Keratinocyte (primary cell): ENCODE measurements around the gene TAMALIN. TPM values are rescaled to one million over a fixed set of nuclear protein-coding genes. Genes with fewer than 3 reads are reported as not detected.

Experiments used
- DNase-seq: peaks from one replicate; pipeline ENCODE4 v3.0.0-alpha.2; 2011; ENCODE audit warnings: low read depth, missing footprints, low spot score
- FAIRE-seq: peaks from 2 replicates; lab custom pipeline; 2011; peaks lifted over from hg19 to GRCh38; lab: Jason Lieb, UNC
- H2AFZ ChIP-seq: 2 replicates; pipeline ENCODE4 v1.6.0; 2012; ENCODE audit warnings: low read length, control low read depth, inconsistent platforms; ENCODE audit not compliant: control insufficient read depth
- H3K27ac ChIP-seq: 2 replicates; pipeline ENCODE4 v1.5.1; 2011; ENCODE audit warnings: low read length; ENCODE audit not compliant: control insufficient read depth, insufficient read depth
- H3K27me3 ChIP-seq: 3 replicates; pipeline ENCODE4 v1.6.0; 2011; ENCODE audit warnings: low read length; ENCODE audit not compliant: control insufficient read depth, insufficient read depth; ENCODE audit errors: extremely low read depth
- H3K36me3 ChIP-seq, 2 experiments: 2 replicates in 1 of 2; 3 replicates in 1 of 2; pipeline ENCODE4 v1.5.1; 2011; ENCODE audit warnings: low read length in 2 of 2, mild to moderate bottlenecking in 1 of 2; ENCODE audit not compliant: control insufficient read depth in 2 of 2, insufficient read depth in 2 of 2; ENCODE audit errors: extremely low read depth in 1 of 2
- H3K4me1 ChIP-seq: 3 replicates; pipeline ENCODE4 v1.5.1; 2011; ENCODE audit warnings: low read length; ENCODE audit not compliant: control insufficient read depth, insufficient read depth; ENCODE audit errors: extremely low read depth
- H3K4me2 ChIP-seq: 3 replicates; pipeline ENCODE4 v1.6.0; 2011; ENCODE audit warnings: low read depth, low read length; ENCODE audit not compliant: control insufficient read depth, insufficient read depth; ENCODE audit errors: extremely low read depth
- H3K4me3 ChIP-seq, 3 experiments: fragments of 200-600 bp in 1 of 3; sonication (generic) in 1 of 3; 2 replicates in 2 of 3; 3 replicates in 1 of 3; pipeline ENCODE4 v1.5.1; 2011 to 2016; ENCODE audit warnings: low read length in 3 of 3, mild to moderate bottlenecking in 3 of 3, control low read depth in 2 of 3, inconsistent platforms in 1 of 3, low read depth in 1 of 3, mixed read lengths in 1 of 3, mixed run types in 1 of 3, moderate library complexity in 1 of 3; ENCODE audit not compliant: control insufficient read depth in 2 of 3, insufficient read depth in 2 of 3; ENCODE audit errors: extremely low read depth in 1 of 3
- H3K79me2 ChIP-seq: 2 replicates; pipeline ENCODE4 v1.6.0; 2012; ENCODE audit warnings: low read length; ENCODE audit not compliant: control insufficient read depth, insufficient read depth
- H3K9ac ChIP-seq: 3 replicates; pipeline ENCODE4 v1.6.0; 2011; ENCODE audit warnings: low read length; ENCODE audit not compliant: control insufficient read depth, insufficient read depth; ENCODE audit errors: extremely low read depth
- H3K9me1 ChIP-seq: 3 replicates; pipeline ENCODE4 v1.6.0; 2011; ENCODE audit warnings: low read length; ENCODE audit not compliant: control insufficient read depth, insufficient read depth; ENCODE audit errors: extremely low read depth
- H3K9me3 ChIP-seq: 2 replicates; pipeline ENCODE4 v1.5.1; 2012; ENCODE audit warnings: low read depth, low read length; ENCODE audit not compliant: control insufficient read depth
- H4K20me1 ChIP-seq: 3 replicates; pipeline ENCODE4 v1.6.0; 2011; ENCODE audit warnings: low read length; ENCODE audit not compliant: control insufficient read depth, insufficient read depth; ENCODE audit errors: extremely low read depth
- CTCF ChIP-seq, 3 experiments: IDR thresholded peaks in 1 of 3; conservative IDR thresholded peaks in 1 of 3; optimal IDR thresholded peaks in 1 of 3; 2 replicates in 2 of 3; 3 replicates in 1 of 3; pipeline versions ENCODE3 to v1.5.1; 2011; ENCODE audit warnings: low read length in 3 of 3, mild to moderate bottlenecking in 3 of 3, moderate library complexity in 2 of 3, control low read depth in 1 of 3, inconsistent platforms in 1 of 3; ENCODE audit not compliant: insufficient read depth in 2 of 3; ENCODE audit errors: extremely low read depth in 1 of 3
- EZH2 ChIP-seq: IDR thresholded peaks from one replicate; pipeline ENCODE4 v1.6.1; 2012; ENCODE audit warnings: inconsistent platforms, mild to moderate bottlenecking, low read length, moderate library complexity
- dilution Hi-C: fragments of 300-500 bp; cut with MboI; formaldehyde crosslinking; loops from one replicate; pipeline ENCODE4 v1.7.0; 2020; ENCODE audit warnings: low sequenced_read_pairs; ENCODE audit not compliant: extremely low pct_ligation_motif_present
- polyA plus RNA-seq, 5 experiments: library from polyadenylated mRNA; depleted of rRNA in 3 of 5; stranded (reverse) in 3 of 5; stranded (forward) in 1 of 5; unstranded in 1 of 5; fragments of >200 nt; gene quantifications; 1 replicate in 1 of 5; 2 replicates in 3 of 5; 3 replicates in 1 of 5; pipeline versions ENCODE4 v1.2.1 to v1.2.3, GENCODE V29; 2011 to 2012; ENCODE audit warnings: missing spikeins in 2 of 5, low read depth in 1 of 5, low replicate concordance in 1 of 5

TAMALIN gene
- polyA plus RNA-seq, 1 donor (not counting 4 experiments of a cell fraction or from before 2014, with no cell fraction given), result 0.54 TPM

GRCh38 chr12:52056801-52057637 is 50.3 kb downstream of the TAMALIN start:
- Histone ChIP-seq H2AFZ (no peak overlapping the region), H3K4me3 (no peak overlapping the region), H3K9ac (no peak overlapping the region), H3K9me3 (no peaks in the 10 kb centered on the region), H3K36me3 (no peaks in the 10 kb centered on the region), H3K79me2 (no peaks in the 10 kb centered on the region), H3K27ac (no peak overlapping the region), H3K4me1 (peaks cover 9% of the 10 kb centered on the region), H3K4me2 (no peak overlapping the region), H3K9me1 (no peaks in the 10 kb centered on the region), H4K20me1 (no peaks in the 10 kb centered on the region), H3K27me3 (no peaks in the 10 kb centered on the region)
- TF ChIP-seq EZH2 (no peak), CTCF (optimal IDR thresholded peaks at IDR 0.05 in 1 of 3, IDR thresholded peaks at IDR 0.05 in 1 of 3, conservative IDR thresholded peaks at IDR 0.05 in 1 of 3; ENCODE audit: extremely low read depth in 1 of 3, insufficient read depth in 2 of 3, low read length in 3 of 3) (no peak)
- FAIRE-seq (no peak), DNase-seq (no peak)
- dilution Hi-C loops, result no loop called here

- no peaks in the 10 kb centered on the region for H3K27me3 ChIP-seq
- no peaks in the 10 kb centered on the region for H4K20me1 ChIP-seq
- FAIRE-seq, result no peak
- no peaks in the 10 kb centered on the region for H3K36me3 ChIP-seq
- no peak overlapping the region for H3K4me2 ChIP-seq
- DNase-seq, result no peak
- H3K27ac ChIP-seq, result no peak overlapping the region
- no peak overlapping the region for H3K4me3 ChIP-seq
- H3K79me2 ChIP-seq, result no peaks in the 10 kb centered on the region
- dilution Hi-C loops, result no loop called here
- H3K9me3 ChIP-seq, result no peaks in the 10 kb centered on the region
- H3K9me1 ChIP-seq, result no peaks in the 10 kb centered on the region
- H2AFZ ChIP-seq, result no peak overlapping the region
- no peak for TF ChIP-seq CTCF (optimal IDR thresholded peaks at IDR 0.05 in 1 of 3, IDR thresholded peaks at IDR 0.05 in 1 of 3, conservative IDR thresholded peaks at IDR 0.05 in 1 of 3; ENCODE audit: extremely low read depth in 1 of 3, insufficient read depth in 2 of 3, low read length in 3 of 3)
- no peak for TF ChIP-seq EZH2
- H3K4me1 ChIP-seq, result peaks cover under 1% of the 10 kb centered on the region
- no peak overlapping the region for H3K9ac ChIP-seq
Measured at GRCh38 chr12:52057638-52058576, 51.2 kb downstream of the TAMALIN start.
